H1 (cell line): Measurements from ENCODE around the gene LTBP1.

Experiments used
- CTCF ChIP-seq, 3 experiments: IDR thresholded peaks; 1 replicate in 2 of 3; 2 replicates in 1 of 3; pipeline versions ENCODE4 v1.5.1 to v1.6.1; 2011; ENCODE audit warnings: low read length in 3 of 3, mild to moderate bottlenecking in 3 of 3, inconsistent platforms in 2 of 3, low read depth in 1 of 3, moderate library complexity in 1 of 3; ENCODE audit not compliant: insufficient read depth in 1 of 3; ENCODE audit errors: control extremely low read depth in 1 of 3
- MAX ChIP-seq: IDR thresholded peaks from 2 replicates; pipeline ENCODE4 v1.6.1; 2012; ENCODE audit warnings: inconsistent platforms
- POLR2A ChIP-seq, 2 experiments: IDR thresholded peaks; 1 replicate in 1 of 2; 2 replicates in 1 of 2; pipeline ENCODE4 v1.6.1; 2011; ENCODE audit warnings: low read depth in 2 of 2, low read length in 2 of 2, mild to moderate bottlenecking in 2 of 2; ENCODE audit errors: control extremely low read depth in 1 of 2
- SP2 ChIP-seq: IDR thresholded peaks from 2 replicates; pipeline ENCODE4 v1.6.1; 2012; ENCODE audit warnings: mild to moderate bottlenecking, low read length, inconsistent platforms

- TF ChIP-seq MAX, result no peak
- TF ChIP-seq POLR2A (IDR thresholded peaks at IDR 0.05; ENCODE audit: control extremely low read depth in 1 of 2, low read depth in 2 of 2, low read length in 2 of 2), result no peak
- no peak for TF ChIP-seq SP2
- TF ChIP-seq CTCF (IDR thresholded peaks at IDR 0.05; ENCODE audit: control extremely low read depth in 1 of 3, insufficient read depth in 1 of 3, low read depth in 1 of 3, low read length in 3 of 3), result no peak
Observed at GRCh38 chr2:33093283-33093993, 146.7 kb downstream of the LTBP1 start.
